ENCODE data around the gene RAB20.

The RAB20 gene

DNA sequence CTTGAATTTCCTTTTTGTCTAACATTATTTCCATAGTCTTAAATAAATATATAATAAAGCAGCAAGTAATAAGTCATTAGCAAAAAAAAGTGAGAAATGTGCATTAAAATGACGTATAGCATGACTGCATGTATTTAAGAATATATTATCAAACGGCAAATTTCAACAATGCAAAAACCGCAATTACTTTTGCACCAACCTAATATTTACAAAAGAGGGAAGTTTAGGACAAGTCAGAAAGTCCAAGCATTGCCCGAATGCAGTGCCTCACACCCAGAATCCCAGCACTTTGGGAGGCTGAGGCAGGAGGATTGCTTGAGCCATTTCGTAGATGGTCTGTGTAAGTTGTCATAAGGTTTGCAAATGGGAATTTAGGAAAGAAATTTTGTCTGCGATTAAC lies 43.6 kb upstream of the RAB20 start:
- Histone ChIP-seq H3K27ac (no peak overlapping the region), H3K4me3 (IDR thresholded peaks at IDR 0.05; ENCODE audit: insufficient read depth, low read depth, low read length) (no peak overlapping the region), H2AFZ (ENCODE audit: low read depth) (no peak overlapping the region), H4K20me1 (ENCODE audit: insufficient read depth) (no peaks in the 10 kb centered on the region), H3K4me2 (no peak overlapping the region), H3K79me2 (ENCODE audit: insufficient read depth, low read depth) (no peaks in the 10 kb centered on the region), H3K27me3 (ENCODE audit: insufficient read depth, low read depth) (no peaks in the 10 kb centered on the region), H3K36me3 (ENCODE audit: insufficient read depth) (no peaks in the 10 kb centered on the region), H3K9ac (no peak overlapping the region), H3K4me1 (ENCODE audit: low read depth, poor library complexity, severe bottlenecking) (no peaks in the 10 kb centered on the region)
- TF ChIP-seq, protein P1, sequence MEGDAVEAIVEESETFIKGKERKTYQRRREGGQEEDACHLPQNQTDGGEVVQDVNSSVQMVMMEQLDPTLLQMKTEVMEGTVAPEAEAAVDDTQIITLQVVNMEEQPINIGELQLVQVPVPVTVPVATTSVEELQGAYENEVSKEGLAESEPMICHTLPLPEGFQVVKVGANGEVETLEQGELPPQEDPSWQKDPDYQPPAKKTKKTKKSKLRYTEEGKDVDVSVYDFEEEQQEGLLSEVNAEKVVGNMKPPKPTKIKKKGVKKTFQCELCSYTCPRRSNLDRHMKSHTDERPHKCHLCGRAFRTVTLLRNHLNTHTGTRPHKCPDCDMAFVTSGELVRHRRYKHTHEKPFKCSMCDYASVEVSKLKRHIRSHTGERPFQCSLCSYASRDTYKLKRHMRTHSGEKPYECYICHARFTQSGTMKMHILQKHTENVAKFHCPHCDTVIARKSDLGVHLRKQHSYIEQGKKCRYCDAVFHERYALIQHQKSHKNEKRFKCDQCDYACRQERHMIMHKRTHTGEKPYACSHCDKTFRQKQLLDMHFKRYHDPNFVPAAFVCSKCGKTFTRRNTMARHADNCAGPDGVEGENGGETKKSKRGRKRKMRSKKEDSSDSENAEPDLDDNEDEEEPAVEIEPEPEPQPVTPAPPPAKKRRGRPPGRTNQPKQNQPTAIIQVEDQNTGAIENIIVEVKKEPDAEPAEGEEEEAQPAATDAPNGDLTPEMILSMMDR (conservative IDR thresholded peaks at IDR 0.05; ENCODE audit: low read depth, low read length): no peak

DNA sequence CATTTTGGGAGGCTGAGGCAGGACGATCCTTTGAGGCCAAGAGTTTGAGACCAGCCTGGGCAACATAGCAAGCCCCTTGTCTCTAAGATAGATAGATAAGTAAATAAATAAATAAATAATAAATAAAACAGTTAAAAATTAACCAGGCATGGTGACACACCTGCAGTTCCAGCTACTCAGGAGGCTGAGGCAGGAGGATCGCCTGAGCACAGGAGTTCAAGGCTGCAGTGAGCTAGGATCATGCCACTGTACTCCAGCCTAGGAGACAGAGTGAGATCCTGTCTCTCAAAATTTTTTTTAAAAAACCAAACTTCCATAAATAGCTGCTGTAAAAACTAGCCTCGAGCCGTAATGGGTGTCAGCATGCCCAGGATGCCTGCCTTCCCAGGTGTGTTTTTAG lies 39.5 kb upstream of the RAB20 start:
- H3K4me3 ChIP-seq (IDR thresholded peaks at IDR 0.05; ENCODE audit: insufficient read depth, low read depth, low read length): no peak overlapping the region
- H3K9ac ChIP-seq: no peak overlapping the region
- TF ChIP-seq, protein P1 (conservative IDR thresholded peaks at IDR 0.05; ENCODE audit: low read depth, low read length): no peak
- no peaks in the 10 kb centered on the region for H3K27me3 ChIP-seq (ENCODE audit: insufficient read depth, low read depth)
- H3K36me3 ChIP-seq (ENCODE audit: insufficient read depth): no peaks in the 10 kb centered on the region
- no peak overlapping the region for H3K27ac ChIP-seq
- no peak overlapping the region for H3K4me2 ChIP-seq
- H2AFZ ChIP-seq (ENCODE audit: low read depth): no peak overlapping the region
- H3K79me2 ChIP-seq (ENCODE audit: insufficient read depth, low read depth): no peaks in the 10 kb centered on the region
- no peaks in the 10 kb centered on the region for H3K4me1 ChIP-seq (ENCODE audit: low read depth, poor library complexity, severe bottlenecking)
- H4K20me1 ChIP-seq (ENCODE audit: insufficient read depth): no peaks in the 10 kb centered on the region

DNA sequence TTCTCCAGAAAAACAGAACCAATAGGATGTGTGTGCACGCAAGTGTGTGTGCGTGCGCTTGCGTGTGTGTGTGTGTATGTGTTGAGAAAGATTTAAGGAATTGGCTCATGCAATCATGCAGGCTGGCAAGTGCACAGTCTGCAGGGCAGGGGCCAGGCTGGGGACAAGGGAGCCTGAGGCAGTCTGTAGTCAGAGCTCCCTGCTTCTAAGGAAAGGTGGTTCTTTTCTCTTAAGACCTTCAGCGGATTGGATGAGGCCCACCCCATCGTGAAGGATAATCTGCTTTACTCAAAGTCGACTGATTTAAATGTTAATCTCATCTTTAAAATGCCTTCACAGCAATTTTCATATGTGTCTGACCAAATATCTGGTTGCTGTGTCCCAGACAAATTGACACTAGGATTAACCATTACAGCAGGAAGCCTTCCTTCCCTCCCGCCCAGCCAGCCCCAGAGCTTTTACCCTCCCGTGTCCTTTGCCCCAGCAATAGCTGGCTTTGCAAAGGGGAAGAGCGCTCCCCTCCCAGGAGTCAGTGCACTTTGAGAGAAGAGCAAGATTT lies 38.8 kb upstream of the RAB20 start:
- Histone ChIP-seq H3K79me2 (ENCODE audit: insufficient read depth, low read depth) (no peaks in the 10 kb centered on the region), H3K9ac (no peak overlapping the region), H3K4me1 (ENCODE audit: low read depth, poor library complexity, severe bottlenecking) (no peaks in the 10 kb centered on the region), H3K27ac (no peak overlapping the region), H3K36me3 (ENCODE audit: insufficient read depth) (no peaks in the 10 kb centered on the region), H2AFZ (ENCODE audit: low read depth) (no peak overlapping the region), H4K20me1 (ENCODE audit: insufficient read depth) (no peaks in the 10 kb centered on the region), H3K4me2 (no peak overlapping the region), H3K4me3 (IDR thresholded peaks at IDR 0.05; ENCODE audit: insufficient read depth, low read depth, low read length) (no peak overlapping the region), H3K27me3 (ENCODE audit: insufficient read depth, low read depth) (no peaks in the 10 kb centered on the region)
- TF ChIP-seq, protein P1 (conservative IDR thresholded peaks at IDR 0.05; ENCODE audit: low read depth, low read length): no peak

DNA sequence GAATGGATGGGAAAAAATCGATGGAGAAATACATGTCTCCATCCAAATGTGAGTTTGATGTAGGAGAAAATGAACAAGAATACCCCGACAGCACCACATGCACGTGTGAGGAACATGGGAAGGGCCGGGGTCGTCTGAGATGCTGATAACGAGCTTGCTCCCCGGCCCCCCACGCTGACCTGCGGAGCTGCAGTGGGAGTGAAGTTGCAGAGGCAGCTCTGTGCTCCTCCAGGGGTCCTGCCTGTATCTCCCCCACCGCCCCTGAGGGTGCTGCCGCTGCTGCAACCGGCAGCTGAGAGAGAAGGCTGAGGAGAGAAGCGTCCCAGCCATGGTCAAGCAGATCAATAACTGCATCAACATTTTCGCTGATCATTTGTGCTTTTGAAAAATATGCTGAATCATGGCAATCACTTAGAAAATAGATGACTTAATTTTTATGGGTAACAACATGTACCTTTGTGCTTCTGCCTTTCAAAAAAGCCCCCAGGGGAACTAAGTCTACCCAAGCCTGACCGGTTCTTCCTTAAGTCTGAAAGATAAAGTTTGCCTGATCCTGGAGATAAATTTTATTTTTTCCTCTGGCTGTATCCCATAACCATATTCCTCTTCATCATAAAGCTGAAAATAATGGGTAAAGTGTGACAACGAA lies 35.6 kb upstream of the RAB20 start:
- no peaks in the 10 kb centered on the region for H3K27me3 ChIP-seq (ENCODE audit: insufficient read depth, low read depth)
- no peaks in the 10 kb centered on the region for H3K79me2 ChIP-seq (ENCODE audit: insufficient read depth, low read depth)
- H4K20me1 ChIP-seq (ENCODE audit: insufficient read depth): no peaks in the 10 kb centered on the region
- no peaks in the 10 kb centered on the region for H3K36me3 ChIP-seq (ENCODE audit: insufficient read depth)
- H3K4me3 ChIP-seq (IDR thresholded peaks at IDR 0.05; ENCODE audit: insufficient read depth, low read depth, low read length): no peak overlapping the region
- no peak overlapping the region for H3K4me2 ChIP-seq
- H3K27ac ChIP-seq: no peak overlapping the region
- TF ChIP-seq, protein P1 (conservative IDR thresholded peaks at IDR 0.05; ENCODE audit: low read depth, low read length): no peak
- no peaks in the 10 kb centered on the region for H3K4me1 ChIP-seq (ENCODE audit: low read depth, poor library complexity, severe bottlenecking)
- no peak overlapping the region for H2AFZ ChIP-seq (ENCODE audit: low read depth)
- H3K9ac ChIP-seq: no peak overlapping the region
